Activated naive CD4-positive, alpha-beta T cell treated with anti-CD3 and anti-CD28 coated beads, Interleukin-2, amount 50 U/mL, for 16 hours (primary cell): Measurements from ENCODE around the gene TGFBR2.
A peak's percentile ranks its signal among the peaks of the same experiment; 100 is the strongest.

Experiments
- DNase-seq: peaks from one replicate; pipeline ENCODE4 v3.0.0-alpha.2; 2020

Gene TGFBR2

DNA sequence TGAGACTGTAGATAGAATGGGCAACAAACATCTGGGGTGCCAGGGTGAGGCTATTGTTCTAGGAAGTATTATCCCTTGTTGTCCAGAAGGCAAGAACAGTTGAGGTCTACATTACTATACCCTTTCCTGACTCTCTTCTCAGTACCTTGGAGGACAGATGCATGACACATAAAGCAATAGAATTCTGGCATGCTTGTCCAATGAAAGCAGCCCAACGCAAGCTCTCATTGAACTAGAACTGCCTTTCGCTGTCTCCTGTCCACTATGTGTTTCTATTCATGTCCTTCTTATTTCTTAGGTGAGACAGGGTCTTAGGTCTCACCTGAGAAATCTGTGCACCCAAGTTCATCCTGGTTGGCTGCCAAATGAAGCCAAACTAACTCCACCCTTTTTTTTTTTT lies 68.6 kb downstream of the TGFBR2 start:
- DNase-seq: no peak

DNA sequence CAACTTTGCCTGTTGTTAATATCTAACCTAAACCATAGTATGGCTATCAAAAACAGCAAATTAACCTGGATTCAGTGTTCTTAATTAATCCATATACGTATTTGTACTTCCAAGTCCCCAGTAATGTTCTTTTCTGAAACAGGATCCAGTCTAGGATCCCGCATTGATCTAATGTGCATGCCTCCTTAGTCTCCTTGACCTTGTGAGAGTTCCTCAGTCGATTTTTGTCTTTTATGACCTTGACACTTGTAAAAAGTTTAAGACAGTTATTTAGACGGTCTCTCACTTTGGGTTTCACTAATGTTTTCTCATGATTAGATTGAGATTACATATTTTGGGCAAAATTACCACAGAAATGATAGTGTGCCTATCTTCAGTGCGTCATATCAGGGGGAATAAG lies 69.4 kb downstream of the TGFBR2 start:
- DNase-seq: no peak

DNA sequence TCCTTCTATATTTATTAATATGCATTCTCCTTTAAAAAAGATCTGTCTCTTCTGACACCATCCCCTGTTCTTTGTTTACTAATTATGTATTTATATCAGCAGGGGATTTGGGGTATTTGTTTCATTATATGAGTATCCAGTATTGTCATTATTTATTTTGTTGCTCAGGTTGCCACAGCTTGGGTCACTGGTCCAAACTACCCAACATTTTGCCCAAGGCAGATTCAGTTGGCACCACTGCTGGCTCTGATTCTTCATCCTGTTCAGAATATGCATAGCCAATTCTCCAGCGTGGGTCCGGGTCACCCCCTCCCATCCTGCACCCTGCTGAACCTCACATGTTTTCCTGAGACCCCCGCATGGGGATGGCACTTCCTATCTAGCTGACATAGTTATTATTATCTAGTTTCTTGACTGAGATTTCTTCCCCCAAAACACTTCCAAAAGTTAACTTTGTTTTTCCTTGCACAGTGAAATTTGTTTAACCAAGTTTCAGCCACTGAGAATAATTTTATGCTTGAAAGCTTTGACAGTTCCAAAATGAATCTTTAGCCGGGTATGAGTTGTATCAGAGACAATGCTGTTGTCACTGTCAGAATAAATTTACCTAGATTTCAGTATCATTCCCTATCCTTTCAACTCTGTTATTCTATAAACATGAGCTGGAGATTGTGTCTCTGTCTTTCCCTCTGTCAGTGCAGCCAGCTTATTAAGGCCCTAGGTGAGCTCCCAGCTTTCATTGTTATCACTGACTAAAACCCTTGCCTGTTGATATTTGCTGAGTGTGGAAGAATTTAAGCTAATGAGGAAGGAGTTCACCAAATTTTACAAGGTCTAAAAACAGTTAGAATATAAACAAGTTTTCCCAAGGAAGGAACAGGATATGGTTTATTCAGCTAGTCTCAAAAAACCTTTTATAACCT lies 70.3 kb downstream of the TGFBR2 start:
- no peak for DNase-seq

GRCh38 chr3:30677347-30677685 lies 70.9 kb downstream of the TGFBR2 start:
- no peak for DNase-seq

GRCh38 chr3:30679045-30679444 lies 72.6 kb downstream of the TGFBR2 start:
- DNase-seq: no peak

DNA sequence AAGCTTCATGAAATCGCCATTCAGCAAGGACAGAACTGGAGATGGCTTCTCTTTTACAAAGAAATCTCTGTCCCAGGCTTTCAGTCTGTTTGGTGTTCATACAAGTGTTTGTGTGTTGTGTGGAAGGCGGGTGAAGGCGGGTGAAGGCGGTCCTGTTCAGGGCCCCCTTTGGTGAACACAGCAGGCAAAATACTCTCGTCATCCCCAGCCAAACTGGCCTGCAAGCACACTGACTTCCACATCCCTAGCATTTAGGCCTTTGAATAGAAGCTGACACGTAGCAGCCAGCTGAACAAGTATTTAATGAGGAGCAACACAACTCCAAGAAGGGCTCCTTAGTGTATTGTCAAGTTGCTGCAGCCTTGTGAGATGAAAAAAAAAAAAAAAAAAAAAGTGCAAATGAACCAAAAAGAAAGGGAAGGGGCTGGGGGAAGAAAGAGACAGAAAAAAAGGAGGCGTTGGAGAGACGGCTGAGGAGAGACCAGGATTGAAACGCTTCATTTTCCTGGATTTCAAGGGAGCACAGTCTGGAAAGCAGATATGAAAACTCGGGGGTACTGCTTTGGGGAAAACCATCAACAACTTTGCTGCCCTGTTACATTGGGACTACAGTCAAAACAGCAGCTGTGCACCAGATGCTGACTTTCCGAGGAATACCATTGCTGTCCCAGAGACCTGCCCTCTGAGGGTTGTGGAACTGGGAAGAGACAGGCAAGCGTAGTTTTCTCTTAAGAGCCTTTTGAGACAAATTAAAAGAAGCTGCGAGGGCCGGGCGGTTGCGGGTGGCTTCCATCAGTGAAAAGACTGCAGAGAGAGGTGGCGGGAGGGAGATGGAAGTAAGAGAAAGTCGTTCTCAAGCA lies 74.6 kb downstream of the TGFBR2 start:
- no peak for DNase-seq

- no peak for DNase-seq
Observed at GRCh38 chr3:30681649-30682211, 75.3 kb downstream of the TGFBR2 start.

DNA sequence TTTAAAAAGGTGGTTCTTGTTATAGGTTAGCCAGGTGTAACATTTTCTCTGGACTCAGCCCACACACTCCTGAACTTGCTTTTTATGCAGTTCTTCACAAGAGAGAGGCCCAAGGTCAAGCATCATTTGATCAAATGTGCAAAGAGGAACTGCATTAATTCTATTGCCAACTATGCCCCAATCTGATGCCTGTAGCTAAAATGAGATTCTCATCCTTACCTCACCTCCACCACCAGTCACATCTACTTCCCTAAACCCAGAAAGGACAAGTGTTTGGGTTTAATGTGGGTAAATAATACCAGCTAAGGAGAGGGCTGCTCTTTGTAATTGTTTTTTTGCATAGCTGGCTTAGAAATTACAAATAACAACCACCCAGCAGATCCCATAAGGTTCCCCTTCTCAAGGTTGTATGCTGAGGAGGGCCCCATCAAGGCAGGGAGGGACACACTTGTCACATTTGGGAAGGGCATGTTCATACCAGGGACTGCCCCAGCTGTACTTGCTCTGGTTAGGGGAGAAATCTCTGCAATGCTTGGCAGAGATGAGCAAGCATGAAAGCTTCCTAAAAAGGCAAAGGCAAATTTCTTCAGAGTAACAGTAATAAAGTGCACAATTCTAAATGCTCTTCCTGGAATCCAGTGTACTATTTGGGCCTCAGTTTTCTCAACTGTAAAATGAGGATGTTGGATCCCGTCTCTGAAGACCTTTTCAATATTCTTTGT lies 76.2 kb downstream of the TGFBR2 start:
- no peak for DNase-seq

DNA sequence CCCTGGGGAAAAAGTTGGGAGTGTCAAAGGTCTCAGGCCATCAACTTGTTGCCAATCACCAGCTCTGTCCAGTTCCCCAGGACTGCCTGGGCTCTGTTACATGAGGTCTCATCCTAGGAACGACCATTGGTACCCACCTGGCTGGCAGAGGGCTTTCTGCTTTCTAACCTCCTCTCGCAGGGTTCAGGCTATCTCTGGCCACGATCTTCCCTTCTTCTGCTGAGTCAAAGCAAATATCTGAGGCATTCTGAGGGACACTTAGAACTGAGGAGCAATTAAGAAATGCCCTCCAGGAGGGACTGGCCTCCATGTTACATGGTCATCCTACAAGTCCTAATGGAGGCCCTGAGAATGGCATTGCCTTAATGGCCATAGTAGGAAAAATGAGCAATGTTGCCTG lies 77.4 kb downstream of the TGFBR2 start:
- DNase-seq: no peak

DNA sequence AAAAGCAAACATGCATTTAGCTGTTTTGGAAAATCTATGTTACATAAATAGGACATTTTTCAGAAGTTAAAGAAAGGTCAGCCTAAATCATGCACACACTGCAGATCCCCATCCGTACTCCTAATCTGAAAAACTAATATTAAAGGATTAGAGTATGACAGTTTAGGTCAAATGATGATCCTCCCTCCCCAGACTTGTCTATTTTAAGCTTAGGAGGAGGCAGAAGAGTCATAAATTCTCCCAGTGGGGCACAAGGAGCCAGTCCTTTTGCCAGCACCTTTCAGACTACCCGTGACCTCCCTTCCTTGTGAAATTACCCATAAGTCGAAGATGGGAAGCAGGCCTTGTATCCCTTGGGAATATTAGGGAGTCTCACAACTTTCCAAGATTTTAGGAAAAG lies 78.0 kb downstream of the TGFBR2 start:
- DNase-seq: no peak

- no peak for DNase-seq
Observed at GRCh38 chr3:30685267-30685667, 78.9 kb downstream of the TGFBR2 start.

GRCh38 chr3:30686176-30686575 lies 79.8 kb downstream of the TGFBR2 start:
- DNase-seq: no peak

DNA sequence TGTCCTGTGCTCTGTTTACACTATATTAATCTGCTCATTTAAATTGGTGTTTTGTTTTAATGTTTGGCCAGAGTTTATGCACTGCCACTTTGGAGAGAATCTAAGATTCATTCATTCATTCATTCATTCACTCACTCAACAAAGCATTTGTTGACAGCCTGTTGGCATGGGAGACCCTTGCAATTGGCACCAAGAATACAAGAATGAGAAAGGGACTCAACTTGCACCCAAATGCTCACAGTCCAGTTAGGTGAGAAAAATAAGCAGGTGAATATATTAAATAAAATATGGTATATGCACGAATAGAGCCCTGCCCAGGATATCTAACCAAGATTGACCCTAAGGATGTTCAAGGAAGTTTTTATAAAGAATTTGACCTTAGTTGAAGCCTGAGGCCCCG lies 80.4 kb downstream of the TGFBR2 start:
- DNase-seq: no peak

DNA sequence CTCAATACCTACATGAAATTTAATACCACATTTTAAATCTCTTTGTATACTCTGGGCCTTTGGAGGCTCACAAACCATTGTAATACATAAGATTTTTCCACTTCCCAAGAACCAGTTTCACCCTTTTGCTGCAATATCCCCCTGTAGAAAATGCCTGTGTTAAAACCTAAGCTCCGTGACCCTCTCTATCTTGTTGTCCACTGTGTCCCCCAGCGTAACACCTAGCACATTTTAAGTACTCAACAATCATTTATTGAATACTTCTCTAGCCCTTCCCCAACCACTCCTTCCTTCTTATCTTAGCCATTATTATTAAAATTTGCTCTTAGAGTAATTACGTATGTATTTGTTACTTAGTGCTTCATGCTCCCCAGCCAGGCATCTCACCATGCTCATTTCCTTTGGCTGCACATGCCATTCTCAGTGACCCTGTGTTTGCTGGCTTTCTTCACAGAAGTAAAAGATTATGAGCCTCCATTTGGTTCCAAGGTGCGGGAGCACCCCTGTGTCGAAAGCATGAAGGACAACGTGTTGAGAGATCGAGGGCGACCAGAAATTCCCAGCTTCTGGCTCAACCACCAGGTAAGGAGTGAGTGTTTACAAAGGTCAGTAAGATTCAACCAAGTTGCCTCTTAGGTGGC lies 81.6 kb downstream of the TGFBR2 start:
- DNase-seq: no peak

- no peak for DNase-seq
Observed at GRCh38 chr3:30688776-30689641, 82.6 kb downstream of the TGFBR2 start.

GRCh38 chr3:30690199-30690598 lies 83.8 kb downstream of the TGFBR2 start:
- DNase-seq: no peak

- no peak for DNase-seq
Observed at GRCh38 chr3:30691249-30691880, 85.0 kb downstream of the TGFBR2 start.

GRCh38 chr3:30691944-30692343 lies 85.5 kb downstream of the TGFBR2 start:
- no peak for DNase-seq

GRCh38 chr3:30692498-30693130 lies 86.2 kb downstream of the TGFBR2 start:
- DNase-seq: no peak

- DNase-seq: peak; percentile 47
Observed at GRCh38 chr3:30693470-30694120, 87.2 kb downstream of the TGFBR2 start.
